ENCODE results near the gene HELZ2.

DNA sequence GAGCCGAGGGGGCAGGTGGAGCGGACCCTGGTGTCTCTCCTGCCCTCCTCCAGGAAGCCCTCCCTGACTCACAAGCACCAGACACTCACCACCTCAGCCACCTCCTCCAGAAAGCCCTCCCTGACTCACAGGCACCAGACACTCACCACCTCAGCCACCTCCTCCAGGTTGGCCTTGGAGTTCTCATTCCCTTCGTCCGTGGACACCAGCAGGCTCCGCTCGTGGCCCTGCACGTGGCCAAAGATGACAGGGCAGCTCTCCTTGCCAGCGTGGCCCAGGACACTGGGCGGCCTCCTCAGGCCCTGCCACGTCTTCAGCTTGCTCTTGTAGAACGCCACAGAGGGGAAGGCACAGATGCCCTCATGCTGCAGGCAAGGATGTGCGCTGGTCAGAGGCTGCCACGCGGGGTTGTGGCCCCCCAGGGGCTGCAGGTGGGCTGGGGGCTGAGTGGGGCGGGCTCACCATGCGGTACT is 13.7 kb downstream of the HELZ2 start:
- TF ChIP-seq EZH2 (IDR thresholded peaks at IDR 0.05; ENCODE audit: insufficient read depth, low read length), result no peak
- TF ChIP-seq, protein P1, sequence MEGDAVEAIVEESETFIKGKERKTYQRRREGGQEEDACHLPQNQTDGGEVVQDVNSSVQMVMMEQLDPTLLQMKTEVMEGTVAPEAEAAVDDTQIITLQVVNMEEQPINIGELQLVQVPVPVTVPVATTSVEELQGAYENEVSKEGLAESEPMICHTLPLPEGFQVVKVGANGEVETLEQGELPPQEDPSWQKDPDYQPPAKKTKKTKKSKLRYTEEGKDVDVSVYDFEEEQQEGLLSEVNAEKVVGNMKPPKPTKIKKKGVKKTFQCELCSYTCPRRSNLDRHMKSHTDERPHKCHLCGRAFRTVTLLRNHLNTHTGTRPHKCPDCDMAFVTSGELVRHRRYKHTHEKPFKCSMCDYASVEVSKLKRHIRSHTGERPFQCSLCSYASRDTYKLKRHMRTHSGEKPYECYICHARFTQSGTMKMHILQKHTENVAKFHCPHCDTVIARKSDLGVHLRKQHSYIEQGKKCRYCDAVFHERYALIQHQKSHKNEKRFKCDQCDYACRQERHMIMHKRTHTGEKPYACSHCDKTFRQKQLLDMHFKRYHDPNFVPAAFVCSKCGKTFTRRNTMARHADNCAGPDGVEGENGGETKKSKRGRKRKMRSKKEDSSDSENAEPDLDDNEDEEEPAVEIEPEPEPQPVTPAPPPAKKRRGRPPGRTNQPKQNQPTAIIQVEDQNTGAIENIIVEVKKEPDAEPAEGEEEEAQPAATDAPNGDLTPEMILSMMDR (IDR thresholded peaks at IDR 0.05; ENCODE audit: insufficient read depth, low read depth, low read length), result no peak
